GM21717 (cell line): ENCODE data around the gene CAMK2G.
"Not testable (repeated sequence)": the region's sequence is repeated elsewhere in the genome, so short reads cannot be mapped to it uniquely, and the experiment has no call there.

Source experiments
- ATAC-seq: cut with Tn5 transposase; IDR thresholded peaks from one replicate; pipeline ENCODE4 v1.9.1; 2021; ENCODE audit warnings: mild to moderate bottlenecking, moderate library complexity; ENCODE audit not compliant: unreplicated experiment

Gene CAMK2G

GRCh38 chr10:73798087-73798486 lies 76.3 kb downstream of the CAMK2G start:
- no peak for ATAC-seq

GRCh38 chr10:73797324-73798025 lies 76.9 kb downstream of the CAMK2G start:
- ATAC-seq: no peak

GRCh38 chr10:73796766-73797165 lies 77.6 kb downstream of the CAMK2G start:
- ATAC-seq: no peak

DNA sequence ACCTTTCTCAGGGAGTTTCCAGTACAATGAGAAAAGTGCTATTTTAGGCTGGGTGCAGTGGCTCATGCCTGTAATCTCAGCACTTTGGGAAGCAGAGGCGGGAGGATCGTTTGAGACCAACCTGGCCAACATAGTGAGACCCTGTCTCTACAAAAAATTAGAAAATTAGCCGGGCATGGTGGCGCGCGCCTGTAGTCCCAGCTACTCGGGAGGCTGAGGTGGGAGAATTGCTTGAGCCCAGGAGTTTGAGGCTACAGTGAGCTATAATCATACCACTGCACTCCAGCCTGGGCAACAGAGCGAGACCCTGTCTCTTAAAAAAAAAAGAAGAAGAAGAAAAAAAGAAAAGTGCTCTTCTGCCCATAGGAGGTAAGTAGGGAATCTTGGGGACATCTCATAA lies 78.3 kb downstream of the CAMK2G start:
- ATAC-seq: not testable (repeated sequence)

GRCh38 chr10:73795491-73795890 lies 78.9 kb downstream of the CAMK2G start:
- ATAC-seq: not testable (repeated sequence)

DNA sequence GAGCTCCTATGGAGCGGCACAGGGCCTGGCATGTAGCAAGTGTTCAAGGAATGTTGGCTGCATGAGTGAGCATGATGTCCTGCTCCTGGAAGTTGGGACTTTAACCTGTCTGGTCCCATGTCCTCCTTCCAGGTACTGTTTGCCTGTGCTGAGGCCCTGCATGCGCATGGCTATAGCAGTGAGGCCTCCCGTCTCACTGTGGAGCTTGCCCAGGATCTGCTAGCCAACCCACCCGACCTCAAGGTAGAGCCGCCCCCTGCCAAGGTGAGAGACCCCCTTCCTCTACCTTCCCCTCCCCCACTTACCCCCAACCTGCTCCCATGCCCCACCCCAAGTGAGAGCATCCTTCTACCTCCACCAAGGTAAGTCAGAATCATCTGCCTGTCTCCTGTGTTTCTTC lies 80.9 kb downstream of the CAMK2G start:
- ATAC-seq: no peak

DNA sequence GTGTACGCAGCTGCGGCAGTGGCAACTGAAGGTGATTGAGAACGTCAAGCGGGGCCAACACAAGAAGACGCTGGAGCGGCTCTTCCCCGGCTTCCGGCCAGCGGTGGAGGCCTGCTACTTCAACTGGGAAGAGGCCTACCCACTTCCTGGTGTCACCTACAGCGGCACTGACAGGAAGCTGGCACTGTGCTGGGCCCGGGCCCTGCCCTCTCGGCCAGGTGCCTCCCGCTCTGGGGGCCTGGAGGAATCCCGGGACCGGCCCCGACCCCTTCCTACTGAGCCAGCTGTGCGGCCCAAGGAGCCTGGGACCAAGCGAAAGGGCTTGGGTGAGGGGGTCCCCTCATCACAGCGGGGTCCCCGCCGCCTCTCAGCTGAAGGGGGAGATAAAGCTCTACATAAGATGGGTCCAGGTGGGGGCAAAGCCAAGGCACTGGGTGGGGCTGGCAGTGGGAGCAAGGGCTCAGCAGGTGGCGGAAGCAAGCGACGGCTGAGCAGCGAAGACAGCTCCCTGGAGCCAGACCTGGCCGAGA lies 82.4 kb downstream of the CAMK2G start:
- ATAC-seq: no peak

GRCh38 chr10:73790886-73791625 lies 83.3 kb downstream of the CAMK2G start:
- ATAC-seq: no peak

DNA sequence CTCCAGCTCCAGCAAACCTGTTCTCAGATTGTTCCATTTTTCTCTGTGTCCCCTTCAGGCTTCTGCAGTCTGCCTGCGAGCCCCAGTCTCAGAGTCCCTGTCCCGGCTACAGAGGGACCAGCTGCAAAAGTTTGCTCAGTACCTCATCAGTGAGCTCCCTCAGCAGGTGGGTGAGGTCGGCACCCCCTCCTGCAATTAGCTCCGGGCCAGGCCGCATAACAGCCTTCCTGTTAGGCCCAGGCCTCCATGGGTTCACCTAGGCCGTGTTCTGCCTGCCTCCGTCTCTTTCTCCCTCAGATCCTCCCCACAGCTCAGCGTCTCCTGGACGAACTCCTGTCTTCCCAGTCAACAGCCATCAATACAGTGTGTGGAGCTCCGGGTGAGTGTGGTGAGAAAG lies 84.7 kb downstream of the CAMK2G start:
- ATAC-seq: no peak

GRCh38 chr10:73788864-73789658 lies 85.3 kb downstream of the CAMK2G start:
- no peak for ATAC-seq

GRCh38 chr10:73787031-73787800 lies 87.1 kb downstream of the CAMK2G start:
- ATAC-seq: not testable (repeated sequence)

DNA sequence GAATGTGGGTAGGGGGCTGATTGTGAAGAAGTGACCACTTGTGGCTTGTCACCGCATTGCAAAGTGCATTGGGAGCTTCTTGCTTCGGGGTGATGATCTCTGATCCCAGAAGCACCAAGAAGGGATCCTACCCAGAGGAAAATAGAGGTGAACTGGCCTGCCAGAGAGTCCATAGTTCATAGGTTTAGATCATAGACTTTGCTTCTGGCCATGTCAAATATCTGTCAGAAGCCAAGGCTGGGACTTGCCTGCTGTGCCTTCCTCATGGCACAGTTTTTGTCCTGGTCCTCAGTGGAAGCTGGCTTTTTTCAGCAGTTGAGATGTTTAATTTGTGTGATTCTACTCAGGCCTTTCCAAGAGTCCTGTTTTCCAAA lies 87.9 kb downstream of the CAMK2G start:
- no peak for ATAC-seq

DNA sequence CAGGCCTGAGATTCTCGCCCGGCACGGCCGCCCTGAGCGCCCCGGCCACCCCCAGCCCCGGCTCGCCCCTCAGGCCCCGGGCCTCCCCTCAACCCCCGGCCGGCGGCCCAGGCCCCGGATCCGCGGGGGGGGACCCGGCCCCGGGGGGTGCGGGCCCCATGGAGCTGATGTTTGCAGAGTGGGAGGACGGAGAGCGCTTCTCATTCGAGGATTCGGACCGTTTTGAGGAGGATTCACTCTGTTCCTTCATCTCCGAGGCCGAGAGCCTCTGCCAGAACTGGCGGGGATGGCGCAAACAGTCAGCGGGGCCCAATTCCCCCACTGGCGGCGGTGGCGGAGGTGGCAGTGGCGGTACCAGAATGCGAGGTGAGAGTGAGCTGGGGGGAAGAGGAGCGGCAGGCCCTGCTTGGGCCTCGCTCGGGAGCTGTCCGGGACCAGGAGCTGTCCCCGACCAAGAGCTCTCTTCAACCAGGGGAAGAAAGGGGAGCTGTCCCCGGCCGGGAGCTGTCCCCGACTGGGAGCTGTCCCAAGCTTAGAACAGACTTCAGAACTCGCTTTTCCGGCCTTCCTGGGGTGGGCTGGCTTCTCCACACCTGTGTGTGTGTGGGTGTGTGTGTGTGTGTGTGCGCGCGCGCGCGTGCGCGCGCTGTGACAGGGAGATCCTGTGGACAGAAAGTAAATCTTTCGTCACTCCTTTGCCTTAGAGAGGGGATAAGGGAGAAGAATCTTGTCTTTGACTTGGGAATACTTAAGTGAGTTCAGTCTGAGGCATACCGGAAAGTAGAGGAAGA lies 88.4 kb downstream of the CAMK2G start:
- peak; percentile 14 for ATAC-seq

GRCh38 chr10:73785211-73785720 lies 89.1 kb downstream of the CAMK2G start, which contains the start of gene ZSWIM8:
ZSWIM8 (plus strand) TSS chr10:73785606; CDS start chr10:73785879, 273 bp downstream.
- ATAC-seq: peak; percentile 71

DNA sequence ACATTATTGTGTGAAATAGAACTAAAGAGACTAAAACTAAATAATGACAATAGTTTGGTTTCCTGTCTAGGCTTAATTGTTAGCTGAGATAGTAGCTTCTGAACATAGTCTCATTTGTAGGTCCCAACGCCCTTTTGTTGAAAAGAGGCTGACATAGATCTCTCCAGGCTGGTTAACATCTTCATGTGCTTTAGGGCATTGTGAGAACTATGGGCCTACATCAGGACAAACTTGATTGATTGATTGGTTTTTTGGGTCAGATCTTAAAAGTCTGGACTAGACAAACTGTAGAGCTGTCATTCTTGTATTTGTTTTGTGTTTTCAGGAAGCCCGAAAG lies 91.6 kb downstream of the CAMK2G start:
- ATAC-seq: no peak

DNA sequence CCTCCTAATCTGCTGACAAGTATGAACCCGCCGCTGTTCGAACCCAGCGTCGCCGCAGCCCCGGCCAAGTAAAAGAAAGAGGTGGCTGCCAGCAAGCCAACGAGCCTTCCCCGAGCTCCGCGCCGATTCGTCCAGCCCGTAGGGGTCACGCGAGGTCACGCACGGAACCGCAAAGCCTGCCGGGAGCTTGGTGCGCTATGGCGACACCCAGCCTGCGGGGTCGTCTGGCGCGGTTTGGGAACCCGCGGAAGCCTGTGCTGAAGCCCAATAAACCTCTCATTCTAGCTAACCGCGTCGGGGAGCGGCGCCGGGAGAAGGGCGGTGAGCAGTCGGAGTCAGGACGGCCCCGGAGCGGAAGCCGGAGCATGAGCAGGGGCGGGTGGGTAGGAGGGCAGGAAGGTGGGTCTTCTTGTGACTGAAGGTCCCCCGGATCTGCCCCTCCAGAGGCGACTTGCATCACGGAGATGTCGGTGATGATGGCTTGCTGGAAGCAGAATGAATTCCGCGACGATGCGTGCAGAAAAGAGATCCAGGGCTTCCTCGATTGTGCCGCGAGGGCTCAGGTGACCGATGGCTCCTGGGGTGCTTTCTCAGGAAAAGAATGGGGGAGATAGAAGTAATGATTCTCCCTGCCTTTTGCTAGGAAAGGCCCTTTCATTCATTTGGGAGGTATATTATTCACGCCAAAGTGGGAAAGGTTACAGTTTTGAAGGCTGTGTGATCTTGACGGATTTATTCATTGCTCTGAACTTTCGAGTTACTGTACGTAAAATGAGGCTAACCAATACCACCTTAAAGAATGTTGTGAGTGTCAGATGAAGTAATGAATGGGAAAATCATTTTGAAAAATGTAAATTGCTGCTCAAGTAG lies 92.2 kb downstream of the CAMK2G start, which contains the start of gene CHCHD1:
CHCHD1 (plus strand) TSS at position 170 of the 870 bp plus-strand sequence; CDS start at position 198, 28 bp downstream.
- peak; percentile 39 for ATAC-seq

DNA sequence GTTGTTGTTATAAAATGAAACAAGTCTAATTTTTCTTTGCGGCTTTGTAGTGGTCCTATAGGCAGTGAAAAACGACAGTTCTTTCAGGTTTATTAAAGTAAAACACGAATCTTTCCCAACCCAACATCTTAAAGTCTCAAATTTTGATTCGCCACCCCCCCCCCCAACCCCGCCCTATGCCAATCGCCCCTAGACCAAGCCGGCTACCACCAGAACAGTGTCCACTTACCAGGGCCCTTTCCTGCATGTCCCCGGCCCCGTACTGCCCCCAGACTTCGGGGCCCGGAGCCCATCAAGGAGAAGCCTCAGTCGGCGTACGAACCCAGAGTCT lies 92.8 kb downstream of the CAMK2G start:
- ATAC-seq: no peak

DNA sequence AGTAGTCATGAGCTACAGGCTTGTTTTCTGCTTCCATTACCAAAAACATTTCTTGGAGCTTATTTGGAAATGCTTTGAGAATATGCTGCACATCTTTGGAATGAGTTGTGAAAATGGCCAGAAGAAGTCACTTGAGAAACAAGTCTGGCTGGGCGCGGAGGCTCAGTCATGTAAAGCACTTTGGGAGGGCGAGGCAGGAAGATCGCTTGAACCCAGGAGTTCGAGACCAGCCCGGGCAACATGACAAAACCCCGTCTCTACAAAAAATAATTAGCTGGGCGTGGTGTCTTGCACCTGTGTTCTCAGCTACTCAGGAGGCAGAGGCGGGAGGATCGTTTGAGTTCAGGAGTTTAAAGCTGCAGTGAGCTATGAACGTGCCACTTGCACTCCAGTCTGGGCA lies 93.4 kb downstream of the CAMK2G start:
- no peak for ATAC-seq

- ATAC-seq: no peak
These were observed 94.1 kb downstream of the CAMK2G start for GRCh38 chr10:73780301-73780700.
